MM.1S (cell line): Measurements from ENCODE around the gene LRRC28.

Source experiments
- DNase-seq: peaks from one replicate; pipeline ENCODE4 v3.0.0-alpha.2; 2015
- H2AFZ ChIP-seq: fragments of 300-600 bp; sonication (generic); 2 replicates; pipeline ENCODE4 v1.6.0; 2016; ENCODE audit warnings: antibody characterized with exemption, low read length
- H3F3A ChIP-seq: fragments of 300-600 bp; sonication (generic); 2 replicates; pipeline ENCODE4 v1.6.1; 2016; ENCODE audit warnings: mild to moderate bottlenecking, antibody characterized with exemption, low read length, moderate library complexity, mixed read lengths; ENCODE audit not compliant: insufficient read depth
- H3K27ac ChIP-seq: fragments of 300-600 bp; sonication (generic); 2 replicates; pipeline ENCODE4 v1.5.1; 2016; ENCODE audit warnings: mild to moderate bottlenecking, low read length
- H3K27me3 ChIP-seq: fragments of 300-600 bp; sonication (generic); replicated peaks from 2 replicates; pipeline ENCODE4 v1.6.0; 2016; ENCODE audit warnings: low read length; ENCODE audit not compliant: insufficient read depth
- H3K36me3 ChIP-seq: fragments of 300-600 bp; sonication (generic); replicated peaks from 2 replicates; pipeline ENCODE4 v1.6.1; 2016; ENCODE audit warnings: mild to moderate bottlenecking, low read length, mixed read lengths; ENCODE audit not compliant: insufficient read depth
- H3K4me1 ChIP-seq: fragments of 300-600 bp; sonication (generic); 2 replicates; pipeline ENCODE4 v1.6.1; 2016; ENCODE audit warnings: low read length, mixed read lengths
- H3K4me2 ChIP-seq: fragments of 300-600 bp; sonication (generic); 2 replicates; pipeline ENCODE4 v1.6.0; 2016; ENCODE audit warnings: low read depth, low read length
- H3K4me3 ChIP-seq: fragments of 300-600 bp; sonication (generic); 2 replicates; pipeline ENCODE4 v1.5.1; 2016; ENCODE audit warnings: low read length, mixed read lengths
- H3K79me2 ChIP-seq: fragments of 300-600 bp; sonication (generic); 2 replicates; pipeline ENCODE4 v1.6.1; 2016; ENCODE audit warnings: mixed run types, low read length, mixed read lengths
- H3K9ac ChIP-seq: fragments of 300-600 bp; sonication (generic); 2 replicates; pipeline ENCODE4 v1.6.1; 2016; ENCODE audit warnings: low read length, mixed read lengths
- H3K9me2 ChIP-seq: fragments of 300-600 bp; sonication (generic); replicated peaks from 2 replicates; pipeline ENCODE4 v1.6.1; 2016; ENCODE audit warnings: mild to moderate bottlenecking, low read length, mixed read lengths; ENCODE audit not compliant: insufficient read depth
- H3K9me3 ChIP-seq: fragments of 300-600 bp; sonication (generic); replicated peaks from 2 replicates; pipeline ENCODE4 v1.6.1; 2016; ENCODE audit warnings: mild to moderate bottlenecking, low read length, mixed read lengths; ENCODE audit not compliant: insufficient read depth
- H4K20me1 ChIP-seq: fragments of 300-600 bp; sonication (generic); 2 replicates; pipeline ENCODE4 v1.6.1; 2016; ENCODE audit warnings: mild to moderate bottlenecking, low read length, moderate library complexity, mixed read lengths; ENCODE audit not compliant: insufficient read depth
- EZH2 ChIP-seq: fragments of 300-600 bp; sonication (generic); optimal IDR thresholded peaks from 2 replicates; pipeline ENCODE3; 2017; ENCODE audit warnings: low read depth, mild to moderate bottlenecking, antibody characterized with exemption, low read length, mixed read lengths
- EZH2phosphoT487 ChIP-seq: fragments of 300-600 bp; sonication (generic); IDR thresholded peaks from 2 replicates; pipeline ENCODE4 v1.6.1; 2018; ENCODE audit warnings: antibody characterized with exemption, low read length
- TF ChIP-seq, protein P1 (sequence below): fragments of 300-600 bp; sonication (generic); IDR thresholded peaks from 2 replicates; pipeline ENCODE4 v1.5.1; 2016; ENCODE audit warnings: antibody characterized with exemption, low read length, mixed read lengths

LRRC28 gene

DNA sequence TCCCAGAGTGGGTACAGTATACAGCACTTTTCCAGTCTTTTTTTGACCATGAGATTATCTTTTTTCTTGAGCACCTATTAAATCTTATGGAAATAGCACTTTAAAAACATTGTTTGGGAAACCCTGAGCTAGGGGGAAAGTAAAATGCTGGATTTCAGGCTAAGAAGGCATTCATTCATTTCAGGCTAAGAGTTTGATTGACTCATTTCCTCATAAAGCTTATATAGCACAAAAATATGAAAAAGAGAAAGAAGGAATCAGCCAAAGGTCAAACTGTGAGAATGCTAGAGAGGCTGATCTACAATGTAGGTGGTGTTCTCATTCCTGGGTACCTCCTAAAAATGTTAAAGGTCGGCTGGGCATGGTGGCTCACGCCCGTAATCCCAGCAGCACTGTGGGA is 12.4 kb upstream of the LRRC28 start:
- Histone ChIP-seq H3K9ac (no peak overlapping the region), H3K27ac (no peak overlapping the region), H3K4me2 (no peak overlapping the region), H4K20me1 (no peaks in the 10 kb centered on the region), H3K4me3 (no peak overlapping the region), H3K9me3 (no peaks in the 10 kb centered on the region), H3K27me3 (no peaks in the 10 kb centered on the region), H3K36me3 (no peaks in the 10 kb centered on the region), H2AFZ (no peak overlapping the region), H3K79me2 (no peaks in the 10 kb centered on the region), H3K9me2 (no peaks in the 10 kb centered on the region), H3K4me1 (peaks cover 26% of the 10 kb centered on the region), H3F3A (no peaks in the 10 kb centered on the region)
- no peak for DNase-seq
- TF ChIP-seq, protein P1, sequence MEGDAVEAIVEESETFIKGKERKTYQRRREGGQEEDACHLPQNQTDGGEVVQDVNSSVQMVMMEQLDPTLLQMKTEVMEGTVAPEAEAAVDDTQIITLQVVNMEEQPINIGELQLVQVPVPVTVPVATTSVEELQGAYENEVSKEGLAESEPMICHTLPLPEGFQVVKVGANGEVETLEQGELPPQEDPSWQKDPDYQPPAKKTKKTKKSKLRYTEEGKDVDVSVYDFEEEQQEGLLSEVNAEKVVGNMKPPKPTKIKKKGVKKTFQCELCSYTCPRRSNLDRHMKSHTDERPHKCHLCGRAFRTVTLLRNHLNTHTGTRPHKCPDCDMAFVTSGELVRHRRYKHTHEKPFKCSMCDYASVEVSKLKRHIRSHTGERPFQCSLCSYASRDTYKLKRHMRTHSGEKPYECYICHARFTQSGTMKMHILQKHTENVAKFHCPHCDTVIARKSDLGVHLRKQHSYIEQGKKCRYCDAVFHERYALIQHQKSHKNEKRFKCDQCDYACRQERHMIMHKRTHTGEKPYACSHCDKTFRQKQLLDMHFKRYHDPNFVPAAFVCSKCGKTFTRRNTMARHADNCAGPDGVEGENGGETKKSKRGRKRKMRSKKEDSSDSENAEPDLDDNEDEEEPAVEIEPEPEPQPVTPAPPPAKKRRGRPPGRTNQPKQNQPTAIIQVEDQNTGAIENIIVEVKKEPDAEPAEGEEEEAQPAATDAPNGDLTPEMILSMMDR = no peak
- TF ChIP-seq EZH2 = no peak
- no peak for TF ChIP-seq EZH2phosphoT487

- peaks cover 26% of the 10 kb centered on the region for H3K4me1 ChIP-seq
- peak overlapping the region; percentile 36 for H3K4me2 ChIP-seq
- peak overlapping the region; percentile 63; the same call in 1 of the 2 replicates for H2AFZ ChIP-seq
- H3K27me3 ChIP-seq = no peaks in the 10 kb centered on the region
- H3K27ac ChIP-seq = peak overlapping the region; percentile 66
- H4K20me1 ChIP-seq = no peaks in the 10 kb centered on the region
- H3K4me3 ChIP-seq = no peak overlapping the region
- no peaks in the 10 kb centered on the region for H3K9me2 ChIP-seq
- peak; percentile 69 for DNase-seq
- H3F3A ChIP-seq = no peaks in the 10 kb centered on the region
- H3K9ac ChIP-seq = no peak overlapping the region
- H3K36me3 ChIP-seq = no peaks in the 10 kb centered on the region
- TF ChIP-seq EZH2phosphoT487 (no peak), EZH2 (no peak)
- TF ChIP-seq, protein P1 = no peak
- no peaks in the 10 kb centered on the region for H3K9me3 ChIP-seq
- H3K79me2 ChIP-seq = no peaks in the 10 kb centered on the region
These were observed 11.6 kb upstream of the LRRC28 start for GRCh38 chr15:99239545-99240198.

- Histone ChIP-seq H3K4me2 (no peak overlapping the region), H3K36me3 (no peaks in the 10 kb centered on the region), H3K9ac (no peak overlapping the region), H3K27me3 (no peaks in the 10 kb centered on the region), H3F3A (no peaks in the 10 kb centered on the region), H4K20me1 (no peaks in the 10 kb centered on the region), H3K27ac (no peak overlapping the region), H3K4me3 (no peak overlapping the region), H3K9me3 (no peaks in the 10 kb centered on the region), H3K4me1 (peaks cover 18% of the 10 kb centered on the region), H3K9me2 (no peaks in the 10 kb centered on the region), H2AFZ (no peak overlapping the region), H3K79me2 (no peaks in the 10 kb centered on the region)
- DNase-seq = no peak
- TF ChIP-seq, protein P1 = no peak
- TF ChIP-seq EZH2 (no peak), EZH2phosphoT487 (no peak)
These were observed 9.5 kb upstream of the LRRC28 start for GRCh38 chr15:99241752-99242151.
